Smooth muscle cell of the umbilical artery (primary cell): ENCODE measurements around the gene ABCG4. TPM values are rescaled to one million over a fixed set of nuclear protein-coding genes. Genes with fewer than 3 reads are reported as not detected.

Experiments used
- total RNA-seq: library from RNA; depleted of rRNA; stranded (reverse); fragments of >200 nt; gene quantifications from 2 replicates; pipeline ENCODE4 v1.2.3, GENCODE V29; 2014

The ABCG4 gene
- under 0.01 and 0.32 TPM in 2 replicates for total RNA-seq

GRCh38 chr11:119149018-119149785, at the start of gene ABCG4:
Gene ABCG4, plus strand, starts transcription at chr11:119149052. Its CDS starts 914 bp downstream, at chr11:119149966.

DNA sequence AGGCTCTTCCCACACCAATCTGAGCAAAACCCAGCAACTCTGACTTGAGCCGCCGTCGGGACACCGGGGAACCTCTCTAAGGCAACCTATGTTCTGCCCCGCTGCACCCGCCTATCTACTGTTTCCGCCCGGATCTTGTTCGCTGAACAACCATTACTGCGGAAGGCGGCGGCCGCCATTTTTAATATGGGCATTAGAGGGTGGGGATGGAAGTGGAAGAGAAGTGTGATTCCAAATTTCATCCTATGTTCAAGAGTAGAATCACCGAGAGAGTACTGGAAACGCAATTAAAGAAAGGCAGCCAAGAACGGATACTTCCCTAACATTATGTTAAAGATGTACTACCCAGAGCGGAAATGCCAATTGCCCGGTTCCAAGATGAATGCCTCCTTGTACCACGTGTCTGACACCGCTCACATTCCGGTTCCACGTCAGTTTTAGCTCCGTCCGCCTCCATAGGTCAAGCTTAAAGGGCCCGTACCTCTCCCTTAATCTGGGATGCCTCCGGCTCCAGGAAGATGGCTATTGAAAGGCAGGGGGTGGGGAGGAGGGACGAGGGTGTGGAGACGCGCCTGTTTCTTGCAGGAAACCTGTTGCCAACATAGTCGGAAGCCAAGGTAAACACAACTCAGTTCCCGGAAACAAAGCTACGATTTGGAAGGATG, 47.0 kb upstream of the ABCG4 start, which contains the start of gene DPAGT1:
TSS of gene DPAGT1 (minus strand) at position 95 of the 665 bp plus-strand sequence. CDS start 198 bp downstream, outside the sequence.

GRCh38 chr11:119106564-119107537, 42.0 kb upstream of the ABCG4 start, which contains the start of gene C2CD2L:
Gene C2CD2L, plus strand, starts transcription at chr11:119107344. Its CDS starts 398 bp downstream, at chr11:119107742.

DNA sequence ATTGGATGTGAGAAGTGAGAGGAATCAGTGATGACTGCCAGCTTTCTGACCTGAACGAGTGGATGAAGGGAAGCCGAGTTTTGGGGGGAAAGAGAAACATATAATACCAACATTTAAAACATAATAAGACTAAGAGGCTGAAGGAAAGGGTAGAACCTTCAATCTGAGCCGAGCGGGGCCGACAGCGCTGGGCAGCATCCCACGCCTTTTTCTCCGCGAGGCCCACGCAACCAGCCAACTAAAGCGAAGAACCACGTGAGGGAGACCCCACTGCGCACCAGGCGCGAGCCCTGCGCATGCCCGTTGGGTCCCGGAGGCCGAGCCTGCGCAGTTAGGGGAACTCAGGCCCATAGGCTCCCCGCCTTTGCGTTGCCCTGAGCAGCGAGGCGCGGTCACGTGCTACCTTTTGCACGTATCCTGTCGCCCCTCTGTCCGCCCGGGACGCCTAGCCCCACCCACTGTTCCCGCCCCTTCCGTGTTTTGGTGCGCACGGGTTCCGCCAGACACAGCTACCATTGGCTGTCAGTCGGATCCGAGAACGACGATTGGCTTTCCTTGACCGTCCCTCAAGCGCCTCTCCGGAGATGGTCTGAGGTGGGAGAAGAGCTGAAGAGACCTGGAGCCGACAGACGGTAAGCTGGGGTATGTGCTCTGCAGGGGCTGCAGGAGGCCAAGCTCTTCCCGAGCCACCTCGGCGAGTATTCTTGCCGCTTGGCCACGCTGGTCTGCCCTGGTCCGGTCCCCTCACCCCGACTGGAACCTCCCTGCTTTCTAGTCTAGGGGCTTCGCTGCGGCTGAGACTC, 27.6 kb upstream of the ABCG4 start, which contains the start of gene HINFP:
TSS of gene HINFP (plus strand) at position 573 of the 803 bp plus-strand sequence. CDS start 5,365 bp downstream, outside the sequence.

DNA sequence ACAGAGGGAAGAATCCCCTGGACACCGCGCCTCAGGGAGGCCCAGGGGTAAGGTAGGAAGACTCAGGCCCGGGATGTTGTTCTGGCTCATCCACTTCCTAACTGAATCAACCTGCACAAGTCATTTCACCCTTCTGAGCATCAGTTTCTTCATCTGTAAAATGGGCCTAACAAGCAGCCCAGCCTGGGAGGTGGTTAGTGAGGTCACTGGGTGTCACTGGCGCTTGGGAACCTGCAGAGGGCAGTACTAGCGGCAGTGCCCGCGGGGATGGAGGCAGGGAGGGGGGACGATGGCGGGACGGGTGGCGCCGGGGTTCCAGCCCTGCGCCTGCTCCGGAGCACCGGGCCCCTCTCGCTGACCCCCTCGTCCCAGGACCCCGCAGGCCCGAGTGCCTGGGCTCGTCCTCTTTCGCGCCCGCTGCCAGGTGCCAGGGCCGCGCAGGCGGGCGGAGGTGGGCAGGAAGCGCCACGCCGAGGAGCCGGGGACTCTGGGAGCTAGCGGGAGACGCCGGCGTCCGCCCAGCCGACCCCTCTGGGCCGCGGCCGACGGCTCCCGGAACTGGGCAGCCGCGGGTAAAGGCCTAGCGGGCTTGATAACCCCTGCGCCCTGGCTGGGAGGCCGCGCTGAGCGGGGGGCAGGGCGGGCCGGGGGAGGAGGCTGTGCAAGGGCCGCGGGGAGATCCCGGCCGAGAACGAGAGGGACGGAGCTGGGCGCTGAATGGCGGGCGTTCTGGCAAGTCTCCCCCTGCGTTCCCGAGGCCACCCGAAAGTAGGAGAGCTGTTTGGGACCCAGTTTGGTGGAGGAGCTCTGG, 19.8 kb downstream of the ABCG4 start, which contains the start of gene NLRX1:
TSS of gene NLRX1 (plus strand) at position 255 of the 811 bp plus-strand sequence. CDS start 2,679 bp downstream, outside the sequence.

DNA sequence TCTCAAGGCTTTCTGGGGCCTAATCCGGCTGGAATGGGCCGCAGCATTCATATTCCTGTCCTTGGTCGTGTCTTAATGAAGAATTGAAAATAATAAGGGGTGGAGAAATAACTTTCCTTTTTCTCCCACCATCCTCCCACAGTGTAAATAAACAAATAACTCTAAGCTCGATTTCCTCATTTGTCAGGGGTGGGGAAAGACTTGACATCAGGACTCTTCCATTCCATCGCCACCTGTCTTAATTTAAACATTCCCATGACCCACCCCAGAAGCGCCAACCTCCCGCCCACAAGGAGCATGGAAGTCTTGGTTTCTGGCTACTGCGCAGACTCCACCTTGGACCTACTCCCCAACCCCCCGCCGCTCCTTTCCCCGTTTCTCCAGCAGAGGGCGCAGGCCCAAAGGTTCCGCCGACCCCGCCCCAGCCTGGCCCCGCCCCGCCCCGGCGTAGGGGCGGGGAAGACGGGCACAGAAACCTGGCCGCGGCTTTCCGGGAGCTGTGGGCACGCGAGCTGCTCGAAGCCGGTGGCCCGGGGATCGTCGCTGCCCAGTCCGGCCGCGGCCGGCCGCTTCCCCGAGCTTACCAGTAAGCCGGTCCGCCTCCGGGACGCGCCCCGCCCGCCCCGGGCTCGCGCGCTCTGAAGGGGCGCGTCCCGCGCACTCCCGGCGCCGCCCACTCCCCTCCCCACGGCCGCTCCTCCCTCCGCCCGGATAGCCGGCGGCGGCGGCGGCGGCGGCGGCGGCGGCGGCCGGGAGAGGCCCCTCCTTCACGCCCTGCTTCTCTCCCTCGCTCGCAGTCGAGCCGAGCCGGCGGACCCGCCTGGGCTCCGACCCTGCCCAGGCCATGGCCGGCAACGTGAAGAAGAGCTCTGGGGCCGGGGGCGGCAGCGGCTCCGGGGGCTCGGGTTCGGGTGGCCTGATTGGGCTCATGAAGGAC, 57.0 kb downstream of the ABCG4 start, which contains the start of gene CBL:
TSS of gene CBL (plus strand) at position 766 of the 937 bp plus-strand sequence. CDS start at position 845, 79 bp downstream.

Other genes with a start within 250 kb of the ABCG4 start
- 22.9 and 37.4 TPM in 2 replicates for gene BCL9L, start 223.1 kb upstream of the ABCG4 start, total RNA-seq
- gene UPK2, start 192.8 kb upstream of the ABCG4 start, total RNA-seq: not detected in 2 replicates
- gene FOXR1, start 177.3 kb upstream of the ABCG4 start, total RNA-seq: not detected in 2 replicates
- 22.1 and 30.6 TPM in 2 replicates for gene CENATAC, start 150.9 kb upstream of the ABCG4 start, total RNA-seq
- 921 and 1,482 TPM in 2 replicates for gene RPS25, start 130.7 kb upstream of the ABCG4 start, total RNA-seq
- 105 and 115 TPM in 2 replicates for gene TRAPPC4, start 130.3 kb upstream of the ABCG4 start, total RNA-seq
- 13.7 and 13.9 TPM in 2 replicates for gene SLC37A4, start 118.2 kb upstream of the ABCG4 start, total RNA-seq
- gene HYOU1, start 91.8 kb upstream of the ABCG4 start, total RNA-seq: 282 and 311 TPM in 2 replicates
- gene VPS11, start 81.2 kb upstream of the ABCG4 start, total RNA-seq: 21.5 and 23.5 TPM in 2 replicates
- 16.0 and 16.9 TPM in 2 replicates for gene HMBS, start 64.2 kb upstream of the ABCG4 start, total RNA-seq
- gene DPAGT1, start 47.2 kb upstream of the ABCG4 start, total RNA-seq: 16.0 and 34.1 TPM in 2 replicates
- gene C2CD2L, start 41.7 kb upstream of the ABCG4 start, total RNA-seq: 5.0 and 5.5 TPM in 2 replicates
- gene HINFP, start 27.5 kb upstream of the ABCG4 start, total RNA-seq: 13.7 and 16.1 TPM in 2 replicates
- 12.9 and 14.0 TPM in 2 replicates for gene NLRX1, start 19.7 kb downstream of the ABCG4 start, total RNA-seq
- not detected in 2 replicates for gene NHERF4, start 36.4 kb downstream of the ABCG4 start, total RNA-seq
- 12.2 and 25.3 TPM in 2 replicates for gene CBL, start 57.3 kb downstream of the ABCG4 start, total RNA-seq
- gene MCAM, start 168.1 kb downstream of the ABCG4 start, total RNA-seq: 108 and 256 TPM in 2 replicates
- 5.6 and 13.2 TPM in 2 replicates for gene RNF26, start 185.5 kb downstream of the ABCG4 start, total RNA-seq
- 9.3 and 18.4 TPM in 2 replicates for gene C1QTNF5, start 191.8 kb downstream of the ABCG4 start, total RNA-seq
- not detected in 2 replicates for gene MFRP, start 197.7 kb downstream of the ABCG4 start, total RNA-seq
- gene USP2, start 232.6 kb downstream of the ABCG4 start, total RNA-seq: 0.88 TPM in 1 of 2 replicates, not detected in the other